ENCODE data around the gene TNS3. TPM values are rescaled to one million over a fixed set of nuclear protein-coding genes. Genes with fewer than 3 reads are reported as not detected.

TNS3 gene
- polyA plus RNA-seq, 1 of the 3 experiments (the other 2 are of a cell fraction): 72.3 TPM

DNA sequence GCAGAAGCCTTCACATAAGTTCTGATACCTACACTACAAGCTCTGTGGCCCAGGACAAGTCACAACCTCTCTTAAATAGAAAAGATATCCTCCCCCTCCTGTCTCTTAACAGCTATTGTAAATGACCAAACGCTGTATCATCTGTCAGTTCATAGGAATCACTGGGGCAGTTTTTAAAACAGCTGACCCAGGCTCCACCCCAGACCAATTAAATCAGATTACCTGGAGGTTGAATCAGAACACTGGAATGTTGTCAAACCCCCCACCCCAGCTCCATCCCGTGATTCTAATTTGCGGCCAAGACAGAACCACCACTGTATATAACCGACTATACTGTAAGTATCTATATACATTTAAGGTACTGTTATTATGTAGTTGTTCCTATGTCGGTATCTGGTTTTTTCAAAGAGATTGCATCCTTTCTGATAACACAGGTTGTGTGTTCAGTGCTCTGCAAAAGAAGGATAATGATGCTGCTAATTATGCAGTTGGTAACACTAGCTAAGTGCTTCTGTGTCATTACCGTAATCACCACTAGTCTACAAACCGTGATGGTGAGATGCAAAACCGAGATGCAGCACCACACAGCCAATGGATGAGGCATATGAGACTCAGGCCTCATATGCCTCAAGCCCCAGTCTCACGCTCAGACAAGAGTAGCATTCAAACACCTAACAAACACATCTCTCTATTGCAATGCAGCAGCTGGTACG is 47.4 kb downstream of the TNS3 start:
- no peaks in the 10 kb centered on the region for H4K20me1 ChIP-seq (ENCODE audit: insufficient read depth)
- H3K9ac ChIP-seq: no peak overlapping the region
- 91% methylated on average over 10 of the region's 10 CpGs for WGBS (ENCODE audit: low lambda C conversion rate)
- peaks cover 19% of the 10 kb centered on the region for H3F3A ChIP-seq (replicated peaks; ENCODE audit: insufficient read depth)
- peaks cover 9% of the 10 kb centered on the region in 2 experiments for H3K36me3 ChIP-seq (replicated peaks in 1 of 2; ENCODE audit: control insufficient read depth in 1 of 2, insufficient read depth in 2 of 2, low read length in 1 of 2)
- H3K4me3 ChIP-seq (ENCODE audit: low read depth in 2 of 2, low read length in 1 of 2): no peak overlapping the region
- H3K27ac ChIP-seq (ENCODE audit: low read depth in 2 of 2, low read length in 1 of 2): no peak overlapping the region
- no peaks in the 10 kb centered on the region for H3K9me2 ChIP-seq
- H3K27me3 ChIP-seq (ENCODE audit: insufficient read depth): no peaks in the 10 kb centered on the region
- peaks cover 72% of the 10 kb centered on the region for H3K79me2 ChIP-seq (ENCODE audit: insufficient read depth)
- peaks cover 9 to 43% of the 10 kb centered on the region in 2 experiments for H3K4me1 ChIP-seq (ENCODE audit: control insufficient read depth in 1 of 2, insufficient read depth in 2 of 2, low read depth in 1 of 2, low read length in 1 of 2)
- POLR2A ChIA-PET: no interaction called here
- H3K9me3 ChIP-seq: peaks cover 9% of the 10 kb centered on the region; the same call in 1 of the 2 replicates
- peak; percentile 51 for DNase-seq
- H3K4me2 ChIP-seq: no peak overlapping the region
- TF ChIP-seq, protein P1, sequence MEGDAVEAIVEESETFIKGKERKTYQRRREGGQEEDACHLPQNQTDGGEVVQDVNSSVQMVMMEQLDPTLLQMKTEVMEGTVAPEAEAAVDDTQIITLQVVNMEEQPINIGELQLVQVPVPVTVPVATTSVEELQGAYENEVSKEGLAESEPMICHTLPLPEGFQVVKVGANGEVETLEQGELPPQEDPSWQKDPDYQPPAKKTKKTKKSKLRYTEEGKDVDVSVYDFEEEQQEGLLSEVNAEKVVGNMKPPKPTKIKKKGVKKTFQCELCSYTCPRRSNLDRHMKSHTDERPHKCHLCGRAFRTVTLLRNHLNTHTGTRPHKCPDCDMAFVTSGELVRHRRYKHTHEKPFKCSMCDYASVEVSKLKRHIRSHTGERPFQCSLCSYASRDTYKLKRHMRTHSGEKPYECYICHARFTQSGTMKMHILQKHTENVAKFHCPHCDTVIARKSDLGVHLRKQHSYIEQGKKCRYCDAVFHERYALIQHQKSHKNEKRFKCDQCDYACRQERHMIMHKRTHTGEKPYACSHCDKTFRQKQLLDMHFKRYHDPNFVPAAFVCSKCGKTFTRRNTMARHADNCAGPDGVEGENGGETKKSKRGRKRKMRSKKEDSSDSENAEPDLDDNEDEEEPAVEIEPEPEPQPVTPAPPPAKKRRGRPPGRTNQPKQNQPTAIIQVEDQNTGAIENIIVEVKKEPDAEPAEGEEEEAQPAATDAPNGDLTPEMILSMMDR (IDR thresholded peaks at IDR 0.05): no peak; the same call in 1 of the 2 replicates
- TF ChIP-seq RCOR1 (IDR thresholded peaks at IDR 0.05; ENCODE audit: low read length) (no peak), RAD21 (IDR thresholded peaks at IDR 0.05; ENCODE audit: low read length) (no peak), RXRA (IDR thresholded peaks at IDR 0.05; ENCODE audit: borderline replicate concordance, low read depth) (no peak), SIN3A (IDR thresholded peaks at IDR 0.05; ENCODE audit: borderline replicate concordance, low read depth, low read length) (no peak), SMC3 (IDR thresholded peaks at IDR 0.05; ENCODE audit: low read depth, low read length) (no peak), FOSL2 (IDR thresholded peaks at IDR 0.05; ENCODE audit: borderline replicate concordance, low read depth) (no peak), FOXJ3 (CRISPR knock-in tag; IDR thresholded peaks at IDR 0.05) (no peak), TAF1 (IDR thresholded peaks at IDR 0.05; ENCODE audit: borderline replicate concordance, low read depth, low read length) (no peak)
- TF ChIP-seq, protein P2, sequence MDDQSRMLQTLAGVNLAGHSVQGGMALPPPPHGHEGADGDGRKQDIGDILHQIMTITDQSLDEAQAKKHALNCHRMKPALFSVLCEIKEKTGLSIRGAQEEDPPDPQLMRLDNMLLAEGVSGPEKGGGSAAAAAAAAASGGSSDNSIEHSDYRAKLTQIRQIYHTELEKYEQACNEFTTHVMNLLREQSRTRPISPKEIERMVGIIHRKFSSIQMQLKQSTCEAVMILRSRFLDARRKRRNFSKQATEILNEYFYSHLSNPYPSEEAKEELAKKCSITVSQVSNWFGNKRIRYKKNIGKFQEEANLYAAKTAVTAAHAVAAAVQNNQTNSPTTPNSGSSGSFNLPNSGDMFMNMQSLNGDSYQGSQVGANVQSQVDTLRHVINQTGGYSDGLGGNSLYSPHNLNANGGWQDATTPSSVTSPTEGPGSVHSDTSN (IDR thresholded peaks at IDR 0.05): no peak
- TF ChIP-seq, protein P3, sequence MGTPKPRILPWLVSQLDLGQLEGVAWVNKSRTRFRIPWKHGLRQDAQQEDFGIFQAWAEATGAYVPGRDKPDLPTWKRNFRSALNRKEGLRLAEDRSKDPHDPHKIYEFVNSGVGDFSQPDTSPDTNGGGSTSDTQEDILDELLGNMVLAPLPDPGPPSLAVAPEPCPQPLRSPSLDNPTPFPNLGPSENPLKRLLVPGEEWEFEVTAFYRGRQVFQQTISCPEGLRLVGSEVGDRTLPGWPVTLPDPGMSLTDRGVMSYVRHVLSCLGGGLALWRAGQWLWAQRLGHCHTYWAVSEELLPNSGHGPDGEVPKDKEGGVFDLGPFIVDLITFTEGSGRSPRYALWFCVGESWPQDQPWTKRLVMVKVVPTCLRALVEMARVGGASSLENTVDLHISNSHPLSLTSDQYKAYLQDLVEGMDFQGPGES (IDR thresholded peaks at IDR 0.05; ENCODE audit: low read depth, low read length): no peak
- H2AFZ ChIP-seq (ENCODE audit: low read depth): no peak overlapping the region
- CTCF ChIA-PET: interaction anchor here (0.7 to 3.4 kb wide), 9 partner anchors 10 to 285 kb away, joined by 3 to 11 read pairs (median 4); partner anchors contain the start of gene TNS3

Data from SK-N-SH (cell line).